CD4-positive, alpha-beta T cell (primary cell): ENCODE results near the gene CAMKK1. TPM values are rescaled to one million over a fixed set of nuclear protein-coding genes. Genes with fewer than 3 reads are reported as not detected.

Experiments used
- ATAC-seq: fragments of 200-7000 bp; cut with Tn5 transposase; one replicate; pipeline ENCODE4 v1.10.0; 2022; ENCODE audit warnings: mild to moderate bottlenecking; ENCODE audit not compliant: poor library complexity
- CTCF ChIA-PET: fragments of 350-600 bp; sonication (Branson Sonifier 250); formaldehyde crosslinking; loops from one replicate; lab custom pipeline; 2021; ENCODE audit warnings: antibody characterized with exemption, inconsistent platforms; lab: Charles Lee
- POLR2A ChIA-PET: fragments of 350-600 bp; sonication (Branson Sonifier 250); formaldehyde crosslinking; loops from one replicate; lab custom pipeline; 2021; ENCODE audit warnings: antibody characterized with exemption, inconsistent platforms; lab: Charles Lee
- DNase-seq, 14 experiments: peaks; one replicate each; pipeline ENCODE4 v3.0.0-alpha.2; 2013 to 2020; ENCODE audit warnings: mixed read lengths in 2 of 14
- H3K27ac ChIP-seq, 2 donors: one replicate each; pipeline versions ENCODE4 v1.5.1 to v1.7.0; 2013; ENCODE audit warnings: low read length in 2 of 2, low read depth in 1 of 2, mild to moderate bottlenecking in 1 of 2
- H3K27me3 ChIP-seq, 2 experiments: 1 replicate in 1 of 2; 2 replicates in 1 of 2; pipeline versions ENCODE4 v1.6.1 to v1.7.0; 2013; ENCODE audit warnings: low read length in 2 of 2, control low read depth in 1 of 2, mild to moderate bottlenecking in 1 of 2, moderate library complexity in 1 of 2; ENCODE audit not compliant: insufficient read depth in 2 of 2, control insufficient read depth in 1 of 2
- H3K36me3 ChIP-seq: one replicate; pipeline ENCODE4 v1.6.1; 2013; ENCODE audit warnings: low read length, control low read depth; ENCODE audit not compliant: insufficient read depth
- H3K4me1 ChIP-seq: one replicate; pipeline ENCODE4 v1.6.1; 2013; ENCODE audit warnings: low read length, control low read depth; ENCODE audit not compliant: insufficient read depth
- H3K4me3 ChIP-seq: one replicate; pipeline ENCODE4 v1.5.1; 2013; ENCODE audit warnings: mild to moderate bottlenecking, low read length, moderate library complexity
- H3K9me3 ChIP-seq, 2 experiments: 1 replicate in 1 of 2; 2 replicates in 1 of 2; pipeline versions ENCODE4 v1.6.1 to v1.7.0; 2013; ENCODE audit warnings: low read length in 2 of 2, mild to moderate bottlenecking in 2 of 2, control low read depth in 1 of 2, moderate library complexity in 1 of 2; ENCODE audit not compliant: control insufficient read depth in 1 of 2, insufficient read depth in 1 of 2
- H3K27ac Mint-ChIP-seq: one replicate; pipeline ENCODE4 v1.8.0; 2020; ENCODE audit warnings: mixed read lengths
- H3K27me3 Mint-ChIP-seq: one replicate; pipeline ENCODE4 v1.8.0; 2021; ENCODE audit warnings: mixed read lengths
- H3K36me3 Mint-ChIP-seq: one replicate; pipeline ENCODE4 v1.8.0; 2021; ENCODE audit warnings: low read depth, mixed read lengths
- H3K4me1 Mint-ChIP-seq: one replicate; pipeline ENCODE4 v1.8.0; 2021; ENCODE audit warnings: low read depth, mixed read lengths
- H3K4me3 Mint-ChIP-seq: one replicate; pipeline ENCODE4 v1.8.0; 2020; ENCODE audit warnings: mild to moderate bottlenecking, mixed read lengths
- H3K9me3 Mint-ChIP-seq: one replicate; pipeline ENCODE4 v1.8.0; 2020; ENCODE audit warnings: mixed read lengths
- CTCF ChIP-seq: fragments of 200-600 bp; IDR thresholded peaks from one replicate; pipeline ENCODE4 v1.8.0; 2022; ENCODE audit warnings: antibody characterized with exemption, mild to moderate bottlenecking
- intact Hi-C, 2 experiments: fragments of 100-400 bp; cut with DNase I in 1 of 2; cut with micrococcal nuclease in 1 of 2; formaldehyde crosslinking; loops; one replicate each; pipeline versions ENCODE4 v1.15.1 to v1.9.0; 2023 to 2025; cut with DNase I, micrococcal nuclease
- total RNA-seq, 174 experiments: library from RNA in 2 of 174; stranded (reverse) in 2 of 174; gene quantifications; one replicate each; pipeline ENCODE4 v1.2.3 and lab custom pipeline; 2021 to 2026

The CAMKK1 gene
- total RNA-seq, 2 experiments from 2014 or later = 4.8 to 4.9 TPM

GRCh38 chr17:3917391-3917931 is 24.6 kb upstream of the CAMKK1 start:
- no peak overlapping the region for H3K27ac ChIP-seq
- peaks cover 43% of the 10 kb centered on the region for H3K4me1 ChIP-seq
- no peaks in the 10 kb centered on the region for H3K9me3 Mint-ChIP-seq
- no peaks in the 10 kb centered on the region for H3K9me3 ChIP-seq
- CTCF ChIA-PET = no interaction called here
- no peaks in the 10 kb centered on the region for H3K27me3 Mint-ChIP-seq
- DNase-seq (no peak), ATAC-seq (no peak)
- H3K4me3 ChIP-seq = no peak overlapping the region
- H3K4me1 Mint-ChIP-seq = peaks cover 33% of the 10 kb centered on the region
- no peak overlapping the region for H3K4me3 Mint-ChIP-seq
- H3K27ac Mint-ChIP-seq = no peak overlapping the region
- intact Hi-C loops = no loop called here
- no peaks in the 10 kb centered on the region for H3K36me3 Mint-ChIP-seq
- POLR2A ChIA-PET = no interaction called here
- no peaks in the 10 kb centered on the region for H3K27me3 ChIP-seq
- no peaks in the 10 kb centered on the region for H3K36me3 ChIP-seq
- no peak for TF ChIP-seq CTCF

GRCh38 chr17:3916825-3917224 is 24.0 kb upstream of the CAMKK1 start:
- Histone ChIP-seq H3K4me3 (no peak overlapping the region), H3K27me3 (no peaks in the 10 kb centered on the region), H3K4me1 (peaks cover 44% of the 10 kb centered on the region), H3K36me3 (no peaks in the 10 kb centered on the region), H3K9me3 (no peaks in the 10 kb centered on the region), H3K27ac (no peak overlapping the region)
- H3K36me3 Mint-ChIP-seq = no peaks in the 10 kb centered on the region
- intact Hi-C loops = no loop called here
- H3K4me1 Mint-ChIP-seq = peaks cover 35% of the 10 kb centered on the region
- ATAC-seq (no peak), DNase-seq (peak in 1 of 14 experiments; percentile 22)
- POLR2A ChIA-PET = interaction anchor here (0.6 to 3.0 kb wide), 6 partner anchors 23 to 300 kb away, joined by 3 to 13 read pairs (median 4); partner anchors contain the start of genes ATP2A3, CAMKK1 and NCBP3
- H3K9me3 Mint-ChIP-seq = no peaks in the 10 kb centered on the region
- no peaks in the 10 kb centered on the region for H3K27me3 Mint-ChIP-seq
- H3K27ac Mint-ChIP-seq = no peak overlapping the region
- CTCF ChIA-PET = no interaction called here
- H3K4me3 Mint-ChIP-seq = no peak overlapping the region
- no peak for TF ChIP-seq CTCF

- H3K27ac ChIP-seq = no peak within 1 kb of the TSS
- ChIA-PET CTCF (no interaction called here), POLR2A (interaction anchor here (0.6 to 3.0 kb wide), 6 partner anchors 23 to 300 kb away, joined by 3 to 13 read pairs (median 4); partner anchors contain the start of genes ATP2A3, CAMKK1 and NCBP3)
- H3K4me1 Mint-ChIP-seq = peaks cover 42% of the 10 kb centered on the region
- intact Hi-C loops = loop anchor here (2.0 kb wide), 3 partner anchors 47 to 159 kb away; no protein-coding TSS in a partner anchor
- no peaks in the 10 kb centered on the region for H3K36me3 ChIP-seq
- H3K36me3 Mint-ChIP-seq = no peaks in the 10 kb centered on the region
- TF ChIP-seq CTCF = no peak
- H3K27me3 ChIP-seq = no peaks in the 10 kb centered on the region
- peak in 5 of 14 experiments; percentile 25 to 62 (median 53) for DNase-seq
- no peaks in the 10 kb centered on the region for H3K9me3 ChIP-seq
- H3K27ac Mint-ChIP-seq = peak within 1 kb of the TSS; percentile 27
- peak within 1 kb of the TSS; percentile 34 for H3K4me3 Mint-ChIP-seq
- no peaks in the 10 kb centered on the region for H3K9me3 Mint-ChIP-seq
- H3K4me1 ChIP-seq = peaks cover 51% of the 10 kb centered on the region
- ATAC-seq = peak; percentile 9
- H3K27me3 Mint-ChIP-seq = no peaks in the 10 kb centered on the region
- peak within 1 kb of the TSS; percentile 6 for H3K4me3 ChIP-seq
These were observed 23.3 kb upstream of the CAMKK1 start, which contains the start of gene P2RX1 for GRCh38 chr17:3915995-3916696. Gene P2RX1 (minus strand): TSS chr17:3916465. CDS start chr17:3916225, 240 bp downstream.
